Retinal pigment epithelial cell (primary cell): ENCODE data around the gene DENND5B.
"Not testable (repeated sequence)": the region's sequence is repeated elsewhere in the genome, so short reads cannot be mapped to it uniquely, and the experiment has no call there.

ENCODE experiments used
- DNase-seq: peaks from one replicate; pipeline ENCODE4 v3.0.0-alpha.2; 2010; ENCODE audit warnings: low read depth
- H3K4me3 ChIP-seq: 2 replicates; pipeline ENCODE4 v1.5.1; 2011; ENCODE audit warnings: mild to moderate bottlenecking, low read length, control low read depth, moderate library complexity
- TF ChIP-seq, protein P1 (sequence below): conservative IDR thresholded peaks from 2 replicates; pipeline ENCODE4 v1.5.1; 2011; ENCODE audit warnings: low read depth, low read length, control low read depth, inconsistent platforms

Gene DENND5B

GRCh38 chr12:31584782-31585181 lies 6.2 kb downstream of the DENND5B start:
- no peak for DNase-seq
- TF ChIP-seq, protein P1, sequence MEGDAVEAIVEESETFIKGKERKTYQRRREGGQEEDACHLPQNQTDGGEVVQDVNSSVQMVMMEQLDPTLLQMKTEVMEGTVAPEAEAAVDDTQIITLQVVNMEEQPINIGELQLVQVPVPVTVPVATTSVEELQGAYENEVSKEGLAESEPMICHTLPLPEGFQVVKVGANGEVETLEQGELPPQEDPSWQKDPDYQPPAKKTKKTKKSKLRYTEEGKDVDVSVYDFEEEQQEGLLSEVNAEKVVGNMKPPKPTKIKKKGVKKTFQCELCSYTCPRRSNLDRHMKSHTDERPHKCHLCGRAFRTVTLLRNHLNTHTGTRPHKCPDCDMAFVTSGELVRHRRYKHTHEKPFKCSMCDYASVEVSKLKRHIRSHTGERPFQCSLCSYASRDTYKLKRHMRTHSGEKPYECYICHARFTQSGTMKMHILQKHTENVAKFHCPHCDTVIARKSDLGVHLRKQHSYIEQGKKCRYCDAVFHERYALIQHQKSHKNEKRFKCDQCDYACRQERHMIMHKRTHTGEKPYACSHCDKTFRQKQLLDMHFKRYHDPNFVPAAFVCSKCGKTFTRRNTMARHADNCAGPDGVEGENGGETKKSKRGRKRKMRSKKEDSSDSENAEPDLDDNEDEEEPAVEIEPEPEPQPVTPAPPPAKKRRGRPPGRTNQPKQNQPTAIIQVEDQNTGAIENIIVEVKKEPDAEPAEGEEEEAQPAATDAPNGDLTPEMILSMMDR = no peak
- no peak overlapping the region for H3K4me3 ChIP-seq

GRCh38 chr12:31583878-31584277 lies 7.1 kb downstream of the DENND5B start:
- no peak overlapping the region for H3K4me3 ChIP-seq
- no peak for DNase-seq
- TF ChIP-seq, protein P1 = no peak

GRCh38 chr12:31582155-31582554 lies 8.8 kb downstream of the DENND5B start:
- TF ChIP-seq, protein P1 = no peak
- H3K4me3 ChIP-seq = no peak overlapping the region
- DNase-seq = no peak

GRCh38 chr12:31578632-31579031 lies 12.3 kb downstream of the DENND5B start:
- no peak overlapping the region for H3K4me3 ChIP-seq
- no peak for DNase-seq
- TF ChIP-seq, protein P1 = no peak

- no peak overlapping the region for H3K4me3 ChIP-seq
- TF ChIP-seq, protein P1 = no peak
- DNase-seq = no peak
Measured at GRCh38 chr12:31574803-31575575, 15.9 kb downstream of the DENND5B start.

DNA sequence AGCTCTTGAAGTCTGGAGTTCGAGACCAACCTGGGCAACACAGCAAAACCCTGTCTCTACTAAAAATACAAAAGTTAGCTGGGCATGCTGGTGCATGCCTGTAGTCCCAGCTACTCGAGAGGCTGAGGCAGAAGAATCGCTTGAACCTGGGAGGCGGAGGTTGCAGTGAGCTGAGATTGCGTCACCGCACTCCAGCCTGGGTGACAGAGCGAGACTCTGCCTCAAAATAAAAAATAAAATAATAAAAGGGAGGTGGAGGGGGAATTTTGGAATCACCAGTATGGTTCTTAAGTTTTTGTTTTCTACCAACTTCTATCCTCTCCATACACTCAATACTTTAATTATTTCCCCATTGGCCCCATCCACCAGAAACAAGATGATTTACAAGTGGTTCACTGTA lies 16.6 kb downstream of the DENND5B start:
- DNase-seq, H3K4me3 ChIP-seq: not testable (repeated sequence)

DNA sequence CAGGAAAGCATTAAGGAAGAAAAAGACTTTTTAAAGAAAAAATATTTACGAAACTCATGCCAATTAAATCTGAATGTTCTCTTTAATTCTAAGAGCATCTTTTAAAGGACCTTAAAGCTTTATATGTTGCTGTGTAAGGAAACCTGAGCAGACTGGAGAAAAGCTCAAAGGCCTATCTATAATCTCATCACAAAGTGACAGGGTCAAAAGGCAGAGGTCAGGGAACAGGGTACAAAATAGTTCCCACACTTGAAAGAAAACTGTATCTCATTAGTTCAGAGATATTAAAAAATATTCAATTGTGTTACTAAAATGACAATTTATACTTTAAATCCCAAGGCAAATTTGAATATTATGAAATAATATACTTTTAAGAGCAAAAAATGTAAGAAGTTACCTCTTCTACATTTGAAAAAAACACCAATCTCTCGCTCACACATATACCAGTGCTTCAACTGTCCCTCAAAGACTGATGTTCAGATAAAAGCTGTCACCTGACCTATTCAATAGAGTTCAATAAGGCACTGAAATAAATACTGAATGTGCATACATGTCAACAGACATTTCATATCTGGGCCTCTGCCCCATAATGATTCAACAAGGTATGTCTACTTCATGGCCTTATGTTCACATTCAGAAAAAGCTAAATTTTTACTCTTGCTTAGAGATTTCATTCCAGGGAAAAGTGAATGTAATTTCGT lies 17.9 kb downstream of the DENND5B start:
- H3K4me3 ChIP-seq = no peak overlapping the region
- TF ChIP-seq, protein P1 = no peak
- DNase-seq = no peak
